ENCODE data around the gene TSR3.
A peak's percentile ranks its signal among the peaks of the same experiment; 100 is the strongest.

The TSR3 gene

GRCh38 chr16:1351582-1352362, at the start of gene TSR3, which contains the start of gene GNPTG:
TSR3 (minus strand) TSS chr16:1351878; CDS start chr16:1351804, 74 bp downstream.
GNPTG (plus strand) TSS chr16:1351931; CDS start chr16:1351966, 35 bp downstream.
- DNase-seq (ENCODE audit: low read depth): peak; percentile 82

- no peak for DNase-seq (ENCODE audit: low read depth)
Observed at GRCh38 chr16:1401061-1401757, 49.5 kb upstream of the TSR3 start.

- no peak for DNase-seq (ENCODE audit: low read depth)
Observed at GRCh38 chr16:1398826-1399581, 47.3 kb upstream of the TSR3 start.

- no peak for DNase-seq (ENCODE audit: low read depth)
Observed at GRCh38 chr16:1398351-1398750, 46.7 kb upstream of the TSR3 start.

GRCh38 chr16:1397779-1398178, 46.1 kb upstream of the TSR3 start:
- DNase-seq (ENCODE audit: low read depth): no peak

GRCh38 chr16:1395444-1396031, 43.9 kb upstream of the TSR3 start:
- DNase-seq (ENCODE audit: low read depth): no peak

GRCh38 chr16:1394367-1394951, 42.8 kb upstream of the TSR3 start:
- DNase-seq (ENCODE audit: low read depth): no peak

- DNase-seq (ENCODE audit: low read depth): no peak
Observed at GRCh38 chr16:1393613-1394176, 42.0 kb upstream of the TSR3 start.

- no peak for DNase-seq (ENCODE audit: low read depth)
Observed at GRCh38 chr16:1392826-1393225, 41.1 kb upstream of the TSR3 start.

GRCh38 chr16:1390239-1390779, 38.6 kb upstream of the TSR3 start:
- no peak for DNase-seq (ENCODE audit: low read depth)

GRCh38 chr16:1389762-1390161, 38.1 kb upstream of the TSR3 start:
- DNase-seq (ENCODE audit: low read depth): no peak

- DNase-seq (ENCODE audit: low read depth): no peak
Observed at GRCh38 chr16:1387331-1387730, 35.7 kb upstream of the TSR3 start.

GRCh38 chr16:1385232-1385631, 33.6 kb upstream of the TSR3 start:
- no peak for DNase-seq (ENCODE audit: low read depth)

- no peak for DNase-seq (ENCODE audit: low read depth)
Observed at GRCh38 chr16:1383556-1383955, 31.9 kb upstream of the TSR3 start.

- DNase-seq (ENCODE audit: low read depth): no peak
Observed at GRCh38 chr16:1381612-1382406, 30.1 kb upstream of the TSR3 start.

- DNase-seq (ENCODE audit: low read depth): no peak
Observed at GRCh38 chr16:1380195-1380594, 28.5 kb upstream of the TSR3 start.

- DNase-seq (ENCODE audit: low read depth): peak; percentile 69
Observed at GRCh38 chr16:1379304-1380076, 27.8 kb upstream of the TSR3 start.

- DNase-seq (ENCODE audit: low read depth): peak; percentile 54
Observed at GRCh38 chr16:1378804-1379303, 27.2 kb upstream of the TSR3 start.

- DNase-seq (ENCODE audit: low read depth): no peak
Observed at GRCh38 chr16:1378087-1378803, 26.6 kb upstream of the TSR3 start.
